ENCODE measurements around the gene USP43.

Gene USP43

GRCh38 chr17:9750524-9750923 is 105.2 kb downstream of the USP43 start:
- ChIA-PET CTCF (interaction anchor here (1.0 to 3.2 kb wide), 5 partner anchors 17 to 173 kb away, joined by 3 to 10 read pairs (median 7); no protein-coding TSS in a partner anchor), POLR2A (no interaction called here)
- Histone ChIP-seq H3K36me3 (ENCODE audit: control insufficient read depth in 2 of 2, insufficient read depth in 1 of 2, low read length in 2 of 2) (no peaks in the 10 kb centered on the region), H3K27ac (ENCODE audit: extremely low read depth, low read depth, low read length) (no peak overlapping the region), H3K4me1 (ENCODE audit: control insufficient read depth, insufficient read depth, low read length) (no peaks in the 10 kb centered on the region), H3K9me3 (ENCODE audit: control insufficient read depth, insufficient read depth, low read depth, low read length) (no peaks in the 10 kb centered on the region), H3K4me3 (ENCODE audit: low read depth, low read length) (no peak overlapping the region)
- TF ChIP-seq ZSCAN30 (tag by site-specific recombination; IDR thresholded peaks at IDR 0.05) (no peak), SP3 (tag by site-specific recombination; IDR thresholded peaks at IDR 0.05) (no peak), ATF2 (tag by site-specific recombination; IDR thresholded peaks at IDR 0.05; ENCODE audit: low read depth) (no peak), ZFP69B (tag by site-specific recombination; IDR thresholded peaks at IDR 0.05) (no peak), ZBTB21 (tag by site-specific recombination; IDR thresholded peaks at IDR 0.05) (no peak), ZNF707 (tag by site-specific recombination; IDR thresholded peaks at IDR 0.05) (no peak), ZNF416 (tag by site-specific recombination; IDR thresholded peaks at IDR 0.05) (no peak), ZNF645 (tag by site-specific recombination; IDR thresholded peaks at IDR 0.05) (no peak), ZNF19 (tag by site-specific recombination; IDR thresholded peaks at IDR 0.05; ENCODE audit: low read depth) (no peak), ZNF76 (tag by site-specific recombination; IDR thresholded peaks at IDR 0.05; ENCODE audit: borderline replicate concordance, low read depth) (no peak), ZNF701 (tag by site-specific recombination; IDR thresholded peaks at IDR 0.05) (no peak), ZNF626 (tag by site-specific recombination; IDR thresholded peaks at IDR 0.05) (no peak), ZNF146 (tag by site-specific recombination; IDR thresholded peaks at IDR 0.05) (no peak), OVOL3 (tag by site-specific recombination; IDR thresholded peaks at IDR 0.05) (no peak), ZNF561 (tag by site-specific recombination; IDR thresholded peaks at IDR 0.05; ENCODE audit: borderline replicate concordance) (no peak)

GRCh38 chr17:9755083-9755482 is 109.8 kb downstream of the USP43 start:
- H3K36me3 ChIP-seq (ENCODE audit: control insufficient read depth in 2 of 2, insufficient read depth in 1 of 2, low read length in 2 of 2) = no peaks in the 10 kb centered on the region
- H3K4me3 ChIP-seq (ENCODE audit: low read depth, low read length) = no peak overlapping the region
- TF ChIP-seq ZNF398 (tag by site-specific recombination; IDR thresholded peaks at IDR 0.05) (no peak), SETDB1 (IDR thresholded peaks at IDR 0.05; ENCODE audit: insufficient read length, low read length) (peak; percentile 48), ZNF548 (tag by site-specific recombination; IDR thresholded peaks at IDR 0.05) (0 out of 2 replicates have a peak, but pooled peaks have one; percentile 49)
- ChIA-PET POLR2A (no interaction called here), CTCF (interaction anchor here (0.7 to 1.6 kb wide), 4 partner anchors 13 to 874 kb away, joined by 3 to 6 read pairs (median 4); no protein-coding TSS in a partner anchor)
- H3K4me1 ChIP-seq (ENCODE audit: control insufficient read depth, insufficient read depth, low read length) = no peaks in the 10 kb centered on the region
- no peaks in the 10 kb centered on the region for H3K9me3 ChIP-seq (ENCODE audit: control insufficient read depth, insufficient read depth, low read depth, low read length)
- H3K27ac ChIP-seq (ENCODE audit: extremely low read depth, low read depth, low read length) = no peak overlapping the region

- ChIA-PET POLR2A (no interaction called here), CTCF (interaction anchor here (0.6 to 2.8 kb wide), 5 partner anchors 8 to 169 kb away, joined by 3 to 24 read pairs (median 4); no protein-coding TSS in a partner anchor)
- Histone ChIP-seq H3K4me3 (ENCODE audit: low read depth, low read length) (no peak overlapping the region), H3K36me3 (ENCODE audit: control insufficient read depth in 2 of 2, insufficient read depth in 1 of 2, low read length in 2 of 2) (no peaks in the 10 kb centered on the region), H3K9me3 (ENCODE audit: control insufficient read depth, insufficient read depth, low read depth, low read length) (no peaks in the 10 kb centered on the region), H3K4me1 (ENCODE audit: control insufficient read depth, insufficient read depth, low read length) (no peaks in the 10 kb centered on the region), H3K27ac (ENCODE audit: extremely low read depth, low read depth, low read length) (no peak overlapping the region)
- TF ChIP-seq ZFP41 (tag by site-specific recombination; IDR thresholded peaks at IDR 0.05; ENCODE audit: borderline replicate concordance) (no peak), ZSCAN30 (tag by site-specific recombination; IDR thresholded peaks at IDR 0.05) (no peak), ZNF514 (tag by site-specific recombination; IDR thresholded peaks at IDR 0.05) (no peak), PRDM2 (tag by site-specific recombination; IDR thresholded peaks at IDR 0.05; ENCODE audit: borderline replicate concordance) (no peak), ZNF777 (tag by site-specific recombination; IDR thresholded peaks at IDR 0.05; ENCODE audit: borderline replicate concordance) (no peak)
These were observed 114.9 kb downstream of the USP43 start for GRCh38 chr17:9760266-9760665.

Data from HEK293 (cell line).